K562 (cell line): ENCODE data around the gene SPRR2G. TPM values are rescaled to one million over a fixed set of nuclear protein-coding genes. Genes with fewer than 3 reads are reported as not detected.
A peak's percentile ranks its signal among the peaks of the same experiment; 100 is the strongest.

Experiments used
- ATAC-seq: fragments of 200-7000 bp; cut with Tn5 transposase; 3 replicates; pipeline ENCODE4 v1.9.1; 2020; ENCODE audit warnings: moderate library complexity
- BruUV-seq: library from RNA; stranded (reverse); fragments of 400-500 nt; replicated peaks from 2 replicates; lab custom pipeline; 2021; lab: Mats Ljungman, UMichigan
- CTCF ChIA-PET: fragments of 300-600 bp; formaldehyde crosslinking; extraction: SDS; loops from one replicate; lab custom pipeline; 2021; ENCODE audit warnings: low intra/inter-chr PET ratio; lab: Yijun Ruan, JAX
- POLR2A ChIA-PET: fragments of 300-600, 350-650 bp; sonication (Branson Sonifier 250); formaldehyde crosslinking; extraction: SDS; loops from one replicate; lab custom pipeline; 2021; ENCODE audit warnings: antibody characterized with exemption, inconsistent platforms; lab: Yijun Ruan, JAX
- DNase-seq, 4 experiments: peaks; one replicate each; pipeline versions ENCODE4 v3.0.0 to v3.0.0-alpha.2; 2011 to 2018; ENCODE audit warnings: low spot score in 3 of 4, mixed read lengths in 3 of 4; ENCODE audit errors: extremely low read depth in 1 of 4
- FAIRE-seq: peaks from 2 replicates; lab custom pipeline; 2011; peaks lifted over from hg19 to GRCh38; lab: Jason Lieb, UNC
- H2AFZ ChIP-seq: 2 replicates; pipeline ENCODE4 v1.6.0; 2011; ENCODE audit warnings: low read depth, low read length, control low read depth, inconsistent platforms
- H3K27ac ChIP-seq: fragments of 200-600 bp; 3 replicates; pipeline ENCODE4 v1.8.0; 2011; ENCODE audit warnings: low read depth, mild to moderate bottlenecking, control low read depth, inconsistent platforms, low read length, moderate library complexity, mixed read lengths; ENCODE audit errors: extremely low read depth
- H3K27me3 ChIP-seq, 2 experiments: fragments of 300-600 bp in 1 of 2; 2 replicates in 1 of 2; 3 replicates in 1 of 2; pipeline versions ENCODE4 v1.6.0 to v1.8.0; 2011; ENCODE audit warnings: inconsistent platforms in 2 of 2, low read length in 2 of 2, mild to moderate bottlenecking in 1 of 2, mixed read lengths in 1 of 2, moderate library complexity in 1 of 2; ENCODE audit not compliant: control insufficient read depth in 2 of 2, insufficient read depth in 2 of 2
- H3K36me3 ChIP-seq: fragments of 300-600 bp; 3 replicates; pipeline ENCODE4 v1.8.0; 2011; ENCODE audit warnings: mild to moderate bottlenecking, low read length, inconsistent platforms; ENCODE audit not compliant: control insufficient read depth, insufficient read depth
- H3K4me1 ChIP-seq, 2 experiments: fragments of 200-600 bp in 1 of 2; replicated peaks in 1 of 2; 2 replicates in 1 of 2; 3 replicates in 1 of 2; pipeline versions ENCODE4 v1.5.1 to v1.8.0; 2011; ENCODE audit warnings: inconsistent platforms in 2 of 2, low read length in 2 of 2, mild to moderate bottlenecking in 1 of 2, mixed read lengths in 1 of 2, moderate library complexity in 1 of 2; ENCODE audit not compliant: control insufficient read depth in 2 of 2, insufficient read depth in 2 of 2
- H3K4me2 ChIP-seq: 2 replicates; pipeline ENCODE4 v1.6.1; 2011; ENCODE audit warnings: low read length, control low read depth, inconsistent platforms, mixed read lengths; ENCODE audit not compliant: insufficient read depth
- H3K4me3 ChIP-seq: fragments of 200-600 bp; sonication (generic), shearing (Covaris generic); 2 replicates; pipeline ENCODE4 v1.5.1; 2016; ENCODE audit warnings: control low read depth, inconsistent platforms
- H3K79me2 ChIP-seq: fragments of 200-600 bp; 3 replicates; pipeline ENCODE4 v1.8.0; 2011; ENCODE audit warnings: low read length, inconsistent platforms; ENCODE audit not compliant: control insufficient read depth, insufficient read depth
- H3K9ac ChIP-seq, 2 experiments: 2 replicates each; pipeline versions ENCODE4 v1.6.0 to v1.6.1; 2011; ENCODE audit warnings: low read depth in 2 of 2, low read length in 2 of 2, control low read depth in 1 of 2, inconsistent platforms in 1 of 2, mild to moderate bottlenecking in 1 of 2, mixed read lengths in 1 of 2; ENCODE audit not compliant: insufficient read depth in 1 of 2
- H3K9me1 ChIP-seq: one replicate; pipeline ENCODE4 v1.6.0; 2011; ENCODE audit warnings: inconsistent platforms, mild to moderate bottlenecking, low read length, moderate library complexity; ENCODE audit not compliant: control insufficient read depth, insufficient read depth
- H3K9me3 ChIP-seq: replicated peaks from 2 replicates; pipeline ENCODE4 v1.5.1; 2011; ENCODE audit warnings: low read depth, low read length, inconsistent platforms; ENCODE audit not compliant: control insufficient read depth, insufficient read depth
- H4K20me1 ChIP-seq: replicated peaks from 2 replicates; pipeline ENCODE4 v1.6.1; 2011; ENCODE audit warnings: low read length, inconsistent platforms, mixed read lengths; ENCODE audit not compliant: control insufficient read depth, insufficient read depth
- CGGBP1 ChIP-seq: fragments of 250-450 bp; sonication (Bioruptor Pico); IDR thresholded peaks from 2 replicates; pipeline ENCODE4 v1.9.0; 2021; ENCODE audit warnings: mild to moderate bottlenecking
- CXXC5 ChIP-seq: fragments of 250-450 bp; sonication (Bioruptor Pico); IDR thresholded peaks from 2 replicates; pipeline ENCODE4 v1.8.0; 2022; ENCODE audit warnings: inconsistent platforms, mild to moderate bottlenecking, moderate library complexity
- KLF1 ChIP-seq: fragments of 450-650 bp; IDR thresholded peaks from 2 replicates; pipeline ENCODE4 v1.6.1; 2016; ENCODE audit warnings: missing genetic modification characterization, missing compliant biosample characterization
- MGA ChIP-seq: fragments of 450-650 bp; IDR thresholded peaks from 2 replicates; pipeline ENCODE4 v1.6.1; 2016; ENCODE audit warnings: mild to moderate bottlenecking, moderate library complexity
- NFXL1 ChIP-seq: fragments of 450-650 bp; formaldehyde crosslinking; IDR thresholded peaks from 2 replicates; pipeline ENCODE4 v1.4.0; 2021; ENCODE audit warnings: mild to moderate bottlenecking
- SRF ChIP-seq, 2 experiments: fragments of 250-450, 450-650 bp in 1 of 2; sonication (Bioruptor Pico) in 1 of 2; sonication (generic) in 1 of 2; formaldehyde crosslinking; IDR thresholded peaks; 2 replicates each; pipeline versions ENCODE4 v1.5.0 to v1.5.1; 2020 to 2022; ENCODE audit warnings: mild to moderate bottlenecking in 1 of 2, missing genetic modification reagents in 1 of 2
- ZFX ChIP-seq: sonication (generic); formaldehyde crosslinking; IDR thresholded peaks from 2 replicates; pipeline ENCODE4 v1.8.0; 2022; ENCODE audit warnings: mild to moderate bottlenecking, missing genetic modification reagents, moderate library complexity
- WGBS: fragments of 100-300 bp; shearing (Covaris generic); methylation state at CpG from one replicate; pipeline ENCODE4 v1.1.6; 2016; ENCODE audit warnings: low coverage, mixed read lengths; ENCODE audit not compliant: insufficient coverage; ENCODE audit errors: missing lambda C conversion rate; 5-methylcytosine and 5-hydroxymethylcytosine counted together
- in situ Hi-C: fragments of 300-500 bp; cut with MboI; formaldehyde crosslinking; loops from 4 replicates; pipeline ENCODE4 v1.15.0; 2018; ENCODE audit warnings: inconsistent platforms, mixed read lengths
- intact Hi-C: fragments of 100-400 bp; cut with micrococcal nuclease; formaldehyde crosslinking; loops from 2 replicates; pipeline ENCODE4 v1.14.2; 2022
- polyA plus RNA-seq, 8 experiments: library from polyadenylated mRNA; depleted of rRNA in 4 of 8; stranded (reverse) in 5 of 8; unstranded in 3 of 8; fragments of >200 nt; fragmentation: Nextera tagmentation in 2 of 8; fragmentation: Illumina TruSeq in 1 of 8; extraction: Ambion mirVana in 2 of 8; extraction: Trizol in 1 of 8; gene quantifications; 2 replicates each; pipeline versions ENCODE4 v1.2.1 to v1.2.3, GENCODE V29; 2011 to 2014; ENCODE audit warnings: inconsistent platforms in 1 of 8, missing spikeins in 1 of 8
- total RNA-seq, 7 experiments: library from RNA; depleted of rRNA in 6 of 7; stranded (reverse); fragments of >200 nt in 6 of 7; fragmentation: Illumina TruSeq in 2 of 7; extraction: Trizol in 2 of 7; gene quantifications; 2 replicates each; pipeline versions ENCODE4 v1.2.1 to v1.2.3, GENCODE V29; 2011 to 2021; ENCODE audit warnings: low replicate concordance in 1 of 7

The SPRR2G gene
- total and polyA plus RNA-seq, 9 of the 15 experiments (the other 6 are each of a cell fraction or from before 2014, with no cell fraction given), result not detected

DNA sequence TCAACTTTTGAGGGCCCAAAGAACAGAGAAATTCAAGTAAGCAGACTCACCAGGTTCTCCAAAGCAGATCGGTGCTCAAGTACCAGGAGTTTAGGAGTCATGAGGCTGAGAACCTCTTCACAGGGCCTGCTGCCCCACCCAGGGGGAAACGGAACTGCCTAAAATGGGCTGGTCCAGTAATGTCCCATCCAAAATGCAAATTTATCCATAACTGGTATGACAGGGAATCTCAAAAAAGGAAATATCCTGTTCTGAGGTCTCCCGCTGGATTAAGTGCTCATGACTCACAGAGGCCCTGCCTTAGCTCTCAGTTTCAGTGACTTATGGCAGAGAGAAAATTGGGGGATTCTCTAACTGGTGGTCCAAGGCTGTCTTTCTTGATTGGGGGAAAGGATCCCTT is 9.3 kb downstream of the SPRR2G start:
- no peaks in the 10 kb centered on the region for H3K4me1 ChIP-seq
- peaks cover 0 to 4% of the 10 kb centered on the region in 2 experiments; a peak in 2 of 5 replicates for H3K27me3 ChIP-seq
- FAIRE-seq (no peak), ATAC-seq (no peak), DNase-seq (no peak)
- H3K4me2 ChIP-seq, result no peak overlapping the region
- ChIA-PET CTCF (no interaction called here), POLR2A (no interaction called here)
- H3K9ac ChIP-seq, result no peak overlapping the region
- in situ Hi-C loops (no loop called here), intact Hi-C loops (no loop called here)
- no peaks in the 10 kb centered on the region for H4K20me1 ChIP-seq
- TF ChIP-seq CGGBP1 (CRISPR knock-in tag) (no peak), ZFX (CRISPR knock-in tag) (no peak), NFXL1 (CRISPR knock-in tag) (no peak), SRF (CRISPR knock-in tag; IDR thresholded peaks at IDR 0.05) (peak in 1 of 2 experiments; percentile 94; a peak in 2 of 4 replicates), CXXC5 (no peak), MGA (no peak), KLF1 (tag) (no peak)
- no peaks in the 10 kb centered on the region for H3K9me3 ChIP-seq
- H3K4me3 ChIP-seq, result no peak overlapping the region
- no peaks in the 10 kb centered on the region for H3K36me3 ChIP-seq
- no peaks in the 10 kb centered on the region for H3K79me2 ChIP-seq
- H3K9me1 ChIP-seq, result no peaks in the 10 kb centered on the region
- BruUV-seq, result no TSS peak
- no peak overlapping the region for H3K27ac ChIP-seq
- 2% methylated on average over 3 of the region's 3 CpGs for WGBS
- H2AFZ ChIP-seq, result no peak overlapping the region
